GM23338 (cell line): ENCODE results near the gene LTBP4. TPM values are rescaled to one million over a fixed set of nuclear protein-coding genes. Genes with fewer than 3 reads are reported as not detected.

Source experiments
- ATAC-seq: fragments of 200-7000 bp; cut with Tn5 transposase; 3 replicates; pipeline ENCODE4 v1.9.1; 2020
- DNase-seq: peaks from one replicate; pipeline ENCODE4 v3.0.0-alpha.2; 2015; ENCODE audit warnings: low spot score
- H2AFZ ChIP-seq: fragments of 200-600 bp; sonication (generic); 2 replicates; pipeline ENCODE4 v1.8.0; 2016; ENCODE audit warnings: antibody characterized with exemption, mild to moderate bottlenecking, moderate library complexity
- H3F3A ChIP-seq: fragments of 200-600 bp; sonication (generic); replicated peaks from 2 replicates; pipeline ENCODE4 v1.8.0; 2017; ENCODE audit warnings: antibody characterized with exemption, mixed run types, low read depth
- H3K27ac ChIP-seq: fragments of 200-600 bp; sonication (generic); 2 replicates; pipeline ENCODE4 v1.6.1; 2016; ENCODE audit warnings: low read depth
- H3K27me3 ChIP-seq: fragments of 200-600 bp; sonication (generic); 2 replicates; pipeline ENCODE4 v1.8.0; 2016; ENCODE audit warnings: mild to moderate bottlenecking, mixed run types, moderate library complexity; ENCODE audit not compliant: insufficient read depth
- H3K36me3 ChIP-seq: fragments of 200-600 bp; sonication (generic); 2 replicates; pipeline ENCODE4 v1.8.0; 2016; ENCODE audit warnings: mild to moderate bottlenecking; ENCODE audit not compliant: insufficient read depth
- H3K4me1 ChIP-seq: fragments of 200-600 bp; sonication (generic); 2 replicates; pipeline ENCODE4 v1.8.0; 2016; ENCODE audit warnings: mild to moderate bottlenecking, moderate library complexity; ENCODE audit not compliant: insufficient read depth
- H3K4me2 ChIP-seq: fragments of 200-600 bp; sonication (generic); 2 replicates; pipeline ENCODE4 v1.7.1; 2017; ENCODE audit warnings: mixed run types
- H3K4me3 ChIP-seq: fragments of 200-600 bp; sonication (generic); 2 replicates; pipeline ENCODE4 v1.6.1; 2016; ENCODE audit warnings: mixed run types
- H3K79me2 ChIP-seq: fragments of 200-600 bp; sonication (generic); replicated peaks from 2 replicates; pipeline ENCODE4 v1.8.0; 2017; ENCODE audit warnings: mild to moderate bottlenecking; ENCODE audit not compliant: insufficient read depth
- H3K9me2 ChIP-seq: fragments of 200-600 bp; sonication (generic); 2 replicates; pipeline ENCODE4 v1.8.0; 2017; ENCODE audit not compliant: insufficient read depth
- H4K20me1 ChIP-seq: fragments of 200-600 bp; sonication (generic); replicated peaks from 2 replicates; pipeline ENCODE4 v1.8.0; 2017; ENCODE audit warnings: mild to moderate bottlenecking; ENCODE audit not compliant: insufficient read depth
- H3K27ac Mint-ChIP-seq: 2 replicates; pipeline ENCODE4 v1.8.0; 2020; ENCODE audit warnings: inconsistent platforms, mild to moderate bottlenecking, moderate library complexity, mixed read lengths
- H3K27me3 Mint-ChIP-seq: 3 replicates; pipeline ENCODE4 v1.8.0; 2022; ENCODE audit warnings: low read depth, mild to moderate bottlenecking, moderate library complexity, mixed read lengths, inconsistent platforms; ENCODE audit not compliant: insufficient read depth, poor library complexity
- H3K36me3 Mint-ChIP-seq: 3 replicates; pipeline ENCODE4 v1.8.0; 2021; ENCODE audit warnings: low read depth, mild to moderate bottlenecking, inconsistent platforms, moderate library complexity, mixed read lengths
- H3K4me1 Mint-ChIP-seq: 3 replicates; pipeline ENCODE4 v1.8.0; 2020; ENCODE audit warnings: mild to moderate bottlenecking, inconsistent platforms, mixed read lengths
- H3K4me3 Mint-ChIP-seq: 3 replicates; pipeline ENCODE4 v1.8.0; 2021; ENCODE audit warnings: moderate library complexity, mild to moderate bottlenecking, inconsistent platforms, mixed read lengths
- H3K9me3 Mint-ChIP-seq: 3 replicates; pipeline ENCODE4 v1.8.0; 2020; ENCODE audit warnings: moderate library complexity, mild to moderate bottlenecking, inconsistent platforms, mixed read lengths
- CTCF ChIP-seq, 2 experiments: fragments of 200-600 bp in 1 of 2; sonication (generic) in 1 of 2; conservative IDR thresholded peaks; 2 replicates each; pipeline versions ENCODE4 v1.5.1 to v1.6.1; 2016 to 2017; ENCODE audit warnings: antibody characterized with exemption in 2 of 2, low read depth in 2 of 2, mild to moderate bottlenecking in 2 of 2, moderate library complexity in 1 of 2
- ETS1 ChIP-seq: IDR thresholded peaks from 2 replicates; pipeline ENCODE4 v1.6.1; 2016; ENCODE audit warnings: antibody characterized with exemption
- EZH2 ChIP-seq: fragments of 200-600 bp; sonication (generic); IDR thresholded peaks from one replicate; pipeline ENCODE4 v1.8.0; 2017; ENCODE audit warnings: antibody characterized with exemption, mild to moderate bottlenecking, low read depth; ENCODE audit not compliant: unreplicated experiment
- JUNB ChIP-seq: IDR thresholded peaks from one replicate; pipeline ENCODE4 v1.6.1; 2016; ENCODE audit warnings: antibody characterized with exemption; ENCODE audit not compliant: unreplicated experiment
- NANOG ChIP-seq: IDR thresholded peaks from 2 replicates; pipeline ENCODE4 v1.6.1; 2016; ENCODE audit warnings: antibody characterized with exemption, borderline replicate concordance
- polyA plus RNA-seq: library from polyadenylated mRNA; unstranded; fragments of >200 nt; fragmentation: Nextera tagmentation; extraction: Ambion mirVana; gene quantifications from 2 replicates; pipeline ENCODE4 v1.2.1, GENCODE V29; 2016
- total RNA-seq: library from RNA; depleted of rRNA; stranded (reverse); fragments of >200 nt; shearing (Covaris generic); gene quantifications from 2 replicates; pipeline ENCODE4 v1.2.3, GENCODE V29; 2014
- TF ChIP-seq, protein P1 (sequence below): IDR thresholded peaks from one replicate; pipeline ENCODE4 v1.6.1; 2018; ENCODE audit warnings: antibody characterized with exemption; ENCODE audit not compliant: unreplicated experiment

LTBP4 gene
- total and polyA plus RNA-seq, 2 experiments from 2014 or later: 50.3 to 65.0 TPM

- H3K9me3 Mint-ChIP-seq: no peaks in the 10 kb centered on the region; the same call in 2 of the 3 replicates
- H3K27me3 Mint-ChIP-seq: peaks cover 56% of the 10 kb centered on the region
- no peaks in the 10 kb centered on the region; the same call in 2 of the 3 replicates for H3K36me3 Mint-ChIP-seq
Observed at GRCh38 chr19:40552848-40553247, 48.3 kb upstream of the LTBP4 start.

DNA sequence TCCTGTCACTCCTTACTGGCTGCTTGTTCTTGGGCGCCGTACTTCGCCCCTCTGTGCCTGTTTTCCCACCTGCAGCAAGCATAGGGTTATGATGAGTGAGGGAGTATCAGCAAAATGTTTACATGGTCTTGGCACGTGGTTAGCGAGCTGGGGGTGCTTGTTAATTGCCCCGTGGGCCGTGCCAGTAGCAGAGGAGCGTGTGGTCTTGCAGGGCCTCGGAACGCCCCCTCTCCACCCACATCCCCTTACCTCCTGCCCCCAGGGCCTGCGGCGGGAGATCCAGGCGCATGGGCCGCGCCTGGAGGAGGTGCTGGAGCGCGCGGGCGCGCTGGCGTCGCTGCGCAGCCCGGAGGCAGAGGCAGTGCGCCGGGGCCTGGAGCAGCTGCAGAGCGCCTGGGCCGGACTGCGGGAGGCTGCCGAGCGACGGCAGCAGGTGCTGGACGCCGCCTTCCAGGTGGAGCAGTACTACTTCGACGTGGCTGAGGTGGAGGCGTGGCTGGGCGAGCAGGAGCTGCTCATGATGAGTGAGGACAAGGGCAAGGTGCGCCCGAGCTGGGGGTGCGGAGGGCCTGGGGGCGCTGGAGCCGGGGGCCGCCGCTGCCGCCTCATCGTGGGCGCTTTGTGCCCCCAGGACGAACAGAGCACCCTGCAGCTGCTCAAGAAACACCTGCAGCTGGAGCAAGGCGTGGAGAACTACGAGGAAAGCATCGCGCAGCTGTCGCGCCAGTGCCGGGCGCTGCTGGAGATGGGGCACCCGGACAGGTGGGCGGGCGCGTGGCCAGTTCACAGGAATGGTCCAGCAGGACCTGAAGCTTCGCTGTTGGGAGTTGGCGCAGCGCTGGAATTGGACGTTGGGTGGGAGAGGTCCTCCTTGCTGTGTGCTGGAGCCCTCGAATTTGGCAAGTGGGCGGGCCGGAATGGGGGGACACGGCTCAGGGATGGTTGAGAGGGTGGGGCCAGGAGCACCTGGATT is 47.0 kb upstream of the LTBP4 start:
- ATAC-seq (peak; percentile 89), DNase-seq (peak; percentile 88)
- Histone ChIP-seq H3K4me1 (peaks cover 5% of the 10 kb centered on the region; the same call in 1 of the 2 replicates), H3K36me3 (no peaks in the 10 kb centered on the region), H3K27me3 (peaks cover 51% of the 10 kb centered on the region), H3K4me2 (peak overlapping the region; percentile 84), H3K9me2 (no peaks in the 10 kb centered on the region), H2AFZ (peak overlapping the region; percentile 99), H3F3A (peaks cover 13% of the 10 kb centered on the region), H3K79me2 (no peaks in the 10 kb centered on the region), H3K27ac (no peak overlapping the region), H4K20me1 (no peaks in the 10 kb centered on the region), H3K4me3 (peak overlapping the region; percentile 56)
- Mint-ChIP-seq H3K4me3 (peak overlapping the region; percentile 64), H3K36me3 (no peaks in the 10 kb centered on the region; the same call in 2 of the 3 replicates), H3K27ac (no peak overlapping the region), H3K4me1 (peaks cover 12% of the 10 kb centered on the region), H3K27me3 (peaks cover 48% of the 10 kb centered on the region), H3K9me3 (no peaks in the 10 kb centered on the region; the same call in 2 of the 3 replicates)
- TF ChIP-seq EZH2 (peak; percentile 55), ETS1 (no peak), CTCF (conservative IDR thresholded peaks at IDR 0.05; ENCODE audit: low read depth in 2 of 2) (peak in 1 of 2 experiments; percentile 19; a peak in 2 of 4 replicates)

More at GRCh38 chr19:40552848-40553247, 48.3 kb upstream of the LTBP4 start:
- no peak for ATAC-seq
- Histone ChIP-seq H3K27ac (no peak overlapping the region), H3K27me3 (peaks cover 64% of the 10 kb centered on the region), H3K79me2 (no peaks in the 10 kb centered on the region), H3K36me3 (no peaks in the 10 kb centered on the region), H2AFZ (no peak overlapping the region), H3F3A (peaks cover 16% of the 10 kb centered on the region), H3K9me2 (no peaks in the 10 kb centered on the region), H3K4me3 (no peak overlapping the region), H3K4me2 (no peak overlapping the region), H3K4me1 (peaks cover 5% of the 10 kb centered on the region; the same call in 1 of the 2 replicates), H4K20me1 (no peaks in the 10 kb centered on the region)
- H3K27ac Mint-ChIP-seq: no peak overlapping the region
- TF ChIP-seq, protein P1, sequence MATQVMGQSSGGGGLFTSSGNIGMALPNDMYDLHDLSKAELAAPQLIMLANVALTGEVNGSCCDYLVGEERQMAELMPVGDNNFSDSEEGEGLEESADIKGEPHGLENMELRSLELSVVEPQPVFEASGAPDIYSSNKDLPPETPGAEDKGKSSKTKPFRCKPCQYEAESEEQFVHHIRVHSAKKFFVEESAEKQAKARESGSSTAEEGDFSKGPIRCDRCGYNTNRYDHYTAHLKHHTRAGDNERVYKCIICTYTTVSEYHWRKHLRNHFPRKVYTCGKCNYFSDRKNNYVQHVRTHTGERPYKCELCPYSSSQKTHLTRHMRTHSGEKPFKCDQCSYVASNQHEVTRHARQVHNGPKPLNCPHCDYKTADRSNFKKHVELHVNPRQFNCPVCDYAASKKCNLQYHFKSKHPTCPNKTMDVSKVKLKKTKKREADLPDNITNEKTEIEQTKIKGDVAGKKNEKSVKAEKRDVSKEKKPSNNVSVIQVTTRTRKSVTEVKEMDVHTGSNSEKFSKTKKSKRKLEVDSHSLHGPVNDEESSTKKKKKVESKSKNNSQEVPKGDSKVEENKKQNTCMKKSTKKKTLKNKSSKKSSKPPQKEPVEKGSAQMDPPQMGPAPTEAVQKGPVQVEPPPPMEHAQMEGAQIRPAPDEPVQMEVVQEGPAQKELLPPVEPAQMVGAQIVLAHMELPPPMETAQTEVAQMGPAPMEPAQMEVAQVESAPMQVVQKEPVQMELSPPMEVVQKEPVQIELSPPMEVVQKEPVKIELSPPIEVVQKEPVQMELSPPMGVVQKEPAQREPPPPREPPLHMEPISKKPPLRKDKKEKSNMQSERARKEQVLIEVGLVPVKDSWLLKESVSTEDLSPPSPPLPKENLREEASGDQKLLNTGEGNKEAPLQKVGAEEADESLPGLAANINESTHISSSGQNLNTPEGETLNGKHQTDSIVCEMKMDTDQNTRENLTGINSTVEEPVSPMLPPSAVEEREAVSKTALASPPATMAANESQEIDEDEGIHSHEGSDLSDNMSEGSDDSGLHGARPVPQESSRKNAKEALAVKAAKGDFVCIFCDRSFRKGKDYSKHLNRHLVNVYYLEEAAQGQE: no peak
- no peak for TF ChIP-seq ETS1
- TF ChIP-seq JUNB: no peak
- no peak for TF ChIP-seq NANOG
- TF ChIP-seq EZH2: no peak
- no peak overlapping the region for H3K4me3 Mint-ChIP-seq
- peaks cover 12% of the 10 kb centered on the region for H3K4me1 Mint-ChIP-seq
- DNase-seq: no peak
